Upper lobe of right lung (tissue), 1 donor: Measurements from ENCODE around the gene ATP4B. TPM values are rescaled to one million over a fixed set of nuclear protein-coding genes. Genes with fewer than 3 reads are reported as not detected.

Experiments used
- ATAC-seq: fragments of 200-7000 bp; cut with Tn5 transposase; one replicate; pipeline ENCODE4 v1.9.1; 2020; ENCODE audit warnings: mild to moderate bottlenecking, moderate library complexity
- DNase-seq: peaks from one replicate; pipeline ENCODE4 v3.0.0-alpha.2; 2020
- H3K27ac ChIP-seq: fragments of 200-600 bp; one replicate; pipeline ENCODE4 v1.8.0; 2022
- H3K27me3 ChIP-seq: fragments of 200-600 bp; one replicate; pipeline ENCODE4 v1.8.0; 2022; ENCODE audit warnings: mild to moderate bottlenecking
- H3K36me3 ChIP-seq: fragments of 200-600 bp; one replicate; pipeline ENCODE4 v1.8.0; 2022
- H3K4me1 ChIP-seq: fragments of 200-600 bp; one replicate; pipeline ENCODE4 v1.8.0; 2022
- H3K4me3 ChIP-seq: fragments of 200-600 bp; one replicate; pipeline ENCODE4 v1.8.0; 2022; ENCODE audit warnings: mild to moderate bottlenecking
- H3K9me3 ChIP-seq: fragments of 200-600 bp; one replicate; pipeline ENCODE4 v1.8.0; 2022
- CTCF ChIP-seq: fragments of 200-600 bp; IDR thresholded peaks from one replicate; pipeline ENCODE4 v1.8.0; 2022; ENCODE audit warnings: antibody characterized with exemption
- intact Hi-C: fragments of 100-400 bp; cut with DNase I; formaldehyde crosslinking; loops from one replicate; pipeline ENCODE4 v1.11.0; 2022
- total RNA-seq: library from RNA; stranded (reverse); fragmentation: NEBNext Ultra II Directional; extraction: Animal tissue kit (Norgen Biotek cat#: 25700); gene quantifications from one replicate; pipeline ENCODE4 v1.2.1, GENCODE V29; 2021
- donor health status: DM: no; HTN: yes; CAD: no; lungs with severe emphysema.

The ATP4B gene
- total RNA-seq, 1 donor from 2014 or later, result not detected

GRCh38 chr13:113638173-113638746 is 19.7 kb downstream of the ATP4B start:
- no peak for TF ChIP-seq CTCF
- no peak overlapping the region for H3K4me3 ChIP-seq
- DNase-seq, result no peak
- no peak overlapping the region for H3K27ac ChIP-seq
- H3K36me3 ChIP-seq, result peaks cover 63% of the 10 kb centered on the region
- H3K4me1 ChIP-seq, result no peaks in the 10 kb centered on the region
- no peaks in the 10 kb centered on the region for H3K27me3 ChIP-seq
- ATAC-seq, result no peak
- H3K9me3 ChIP-seq, result no peaks in the 10 kb centered on the region
- intact Hi-C loops, result no loop called here

- intact Hi-C loops, result no loop called here
- H3K27ac ChIP-seq, result no peak overlapping the region
- H3K27me3 ChIP-seq, result no peaks in the 10 kb centered on the region
- no peaks in the 10 kb centered on the region for H3K4me1 ChIP-seq
- TF ChIP-seq CTCF, result no peak
- DNase-seq (peak; percentile 46), ATAC-seq (no peak)
- H3K36me3 ChIP-seq, result peaks cover 64% of the 10 kb centered on the region
- no peaks in the 10 kb centered on the region for H3K9me3 ChIP-seq
- no peak overlapping the region for H3K4me3 ChIP-seq
Measured at GRCh38 chr13:113637262-113638160, 20.5 kb downstream of the ATP4B start.

GRCh38 chr13:113636266-113636963 is 21.6 kb downstream of the ATP4B start:
- Histone ChIP-seq H3K27ac (no peak overlapping the region), H3K27me3 (no peaks in the 10 kb centered on the region), H3K4me1 (no peaks in the 10 kb centered on the region), H3K4me3 (no peak overlapping the region), H3K9me3 (no peaks in the 10 kb centered on the region), H3K36me3 (peaks cover 69% of the 10 kb centered on the region)
- intact Hi-C loops, result no loop called here
- DNase-seq (peak; percentile 40), ATAC-seq (no peak)
- TF ChIP-seq CTCF, result no peak

- DNase-seq, result peak; percentile 44
- intact Hi-C loops, result no loop called here
- ATAC-seq, result no peak
Measured at GRCh38 chr13:113635709-113636108, 22.3 kb downstream of the ATP4B start.

GRCh38 chr13:113635048-113635420 is 23.0 kb downstream of the ATP4B start:
- H3K36me3 ChIP-seq, result peaks cover 67% of the 10 kb centered on the region
- no peak overlapping the region for H3K27ac ChIP-seq
- DNase-seq (peak; percentile 37), ATAC-seq (no peak)
- no peaks in the 10 kb centered on the region for H3K9me3 ChIP-seq
- H3K4me1 ChIP-seq, result no peaks in the 10 kb centered on the region
- intact Hi-C loops, result no loop called here
- no peak overlapping the region for H3K4me3 ChIP-seq
- H3K27me3 ChIP-seq, result no peaks in the 10 kb centered on the region
- TF ChIP-seq CTCF, result no peak

More at GRCh38 chr13:113635709-113636108, 22.3 kb downstream of the ATP4B start:
- Histone ChIP-seq H3K4me3 (no peak overlapping the region), H3K36me3 (peaks cover 71% of the 10 kb centered on the region), H3K4me1 (no peaks in the 10 kb centered on the region), H3K27me3 (no peaks in the 10 kb centered on the region), H3K27ac (no peak overlapping the region), H3K9me3 (no peaks in the 10 kb centered on the region)
- TF ChIP-seq CTCF, result no peak
